ENCODE measurements around the gene HOXC11.
A peak's percentile ranks its signal among the peaks of the same experiment; 100 is the strongest.

HOXC11 gene

DNA sequence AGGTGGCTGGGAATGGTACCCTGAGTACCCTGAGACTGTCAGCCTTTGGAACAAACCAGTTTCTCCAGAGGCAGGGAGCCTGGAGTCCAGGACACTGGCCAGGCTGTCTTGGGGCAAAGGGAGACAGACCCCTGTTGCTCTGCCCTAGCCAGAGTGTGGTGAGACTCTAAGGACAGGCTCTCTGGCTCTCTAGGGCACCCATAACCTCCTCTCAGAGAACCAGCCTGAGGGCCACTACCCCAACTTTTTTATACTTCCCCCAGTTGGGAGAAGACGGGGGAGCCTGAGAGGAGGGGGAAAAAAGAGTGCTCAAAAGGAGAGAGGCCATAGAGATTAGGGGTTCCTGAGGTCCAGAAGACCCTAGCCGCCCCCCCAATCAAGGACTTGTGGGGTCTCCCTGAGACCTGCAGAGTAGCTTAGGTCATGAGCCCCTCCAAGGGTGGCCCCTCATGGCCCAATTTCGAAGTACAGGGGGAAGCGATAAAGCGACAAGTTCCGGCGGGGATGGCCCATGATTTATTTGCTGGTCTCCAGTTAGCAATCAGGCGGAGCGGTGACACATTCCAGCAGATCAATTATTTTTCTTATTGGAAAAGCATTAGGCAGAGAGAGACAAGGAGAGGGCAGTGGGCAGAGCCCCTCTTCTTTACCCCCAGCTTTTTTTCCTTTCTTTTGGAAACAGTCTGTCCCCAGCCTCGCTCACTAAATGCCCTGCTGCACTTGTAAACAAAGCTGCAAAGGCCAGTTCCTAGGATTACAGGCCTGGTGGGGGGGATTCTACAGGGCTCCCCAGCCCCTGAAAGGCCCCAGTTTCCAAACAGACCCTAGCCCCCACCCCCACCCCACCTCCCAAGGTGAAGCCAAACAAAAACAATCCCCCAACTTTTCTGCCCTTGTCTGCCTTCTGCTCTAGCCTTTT, 37.4 kb downstream of the HOXC11 start:
- no peaks in the 10 kb centered on the region for H3K9me3 ChIP-seq
- peaks cover 19% of the 10 kb centered on the region for H3K4me1 ChIP-seq
- no peak for DNase-seq (ENCODE audit: low spot score in 2 of 2)
- in situ Hi-C loops (cut with MboI; ENCODE audit: low sequenced_read_pairs) = no loop called here
- no peaks in the 10 kb centered on the region for H3K36me3 ChIP-seq (replicated peaks)
- no peaks in the 10 kb centered on the region for H3K27me3 ChIP-seq (ENCODE audit: low read depth)
- peak overlapping the region; percentile 45 for H3K4me3 ChIP-seq

DNA sequence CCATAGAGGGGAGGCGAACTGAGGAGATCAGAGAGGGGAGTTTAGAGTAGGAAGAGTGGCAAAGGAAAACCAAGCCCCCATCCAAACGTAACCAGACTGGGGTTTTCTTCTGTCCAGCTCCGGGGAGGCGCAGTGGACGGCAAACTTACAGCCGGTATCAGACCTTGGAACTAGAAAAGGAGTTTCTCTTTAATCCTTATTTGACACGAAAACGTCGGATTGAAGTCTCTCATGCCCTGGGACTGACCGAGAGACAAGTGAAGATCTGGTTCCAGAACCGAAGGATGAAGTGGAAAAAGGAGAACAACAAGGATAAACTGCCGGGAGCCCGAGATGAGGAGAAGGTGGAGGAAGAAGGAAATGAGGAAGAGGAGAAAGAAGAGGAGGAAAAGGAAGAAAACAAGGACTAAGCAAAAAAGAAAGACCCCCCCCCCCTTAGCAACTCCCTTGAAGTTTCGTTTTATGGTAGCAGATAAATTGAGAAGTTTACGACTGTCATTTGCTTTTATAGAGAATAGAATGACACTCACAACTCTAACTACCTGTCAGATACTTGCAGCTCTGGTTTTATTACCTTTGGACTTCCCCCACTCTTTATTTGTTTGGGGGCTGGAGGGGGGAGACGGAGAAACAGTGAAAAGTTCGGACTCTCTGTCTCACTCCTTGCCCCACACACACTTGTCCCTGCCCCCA, 38.2 kb downstream of the HOXC11 start:
- Histone ChIP-seq H3K4me1 (peaks cover 23% of the 10 kb centered on the region), H3K27me3 (ENCODE audit: low read depth) (no peaks in the 10 kb centered on the region)

DNA sequence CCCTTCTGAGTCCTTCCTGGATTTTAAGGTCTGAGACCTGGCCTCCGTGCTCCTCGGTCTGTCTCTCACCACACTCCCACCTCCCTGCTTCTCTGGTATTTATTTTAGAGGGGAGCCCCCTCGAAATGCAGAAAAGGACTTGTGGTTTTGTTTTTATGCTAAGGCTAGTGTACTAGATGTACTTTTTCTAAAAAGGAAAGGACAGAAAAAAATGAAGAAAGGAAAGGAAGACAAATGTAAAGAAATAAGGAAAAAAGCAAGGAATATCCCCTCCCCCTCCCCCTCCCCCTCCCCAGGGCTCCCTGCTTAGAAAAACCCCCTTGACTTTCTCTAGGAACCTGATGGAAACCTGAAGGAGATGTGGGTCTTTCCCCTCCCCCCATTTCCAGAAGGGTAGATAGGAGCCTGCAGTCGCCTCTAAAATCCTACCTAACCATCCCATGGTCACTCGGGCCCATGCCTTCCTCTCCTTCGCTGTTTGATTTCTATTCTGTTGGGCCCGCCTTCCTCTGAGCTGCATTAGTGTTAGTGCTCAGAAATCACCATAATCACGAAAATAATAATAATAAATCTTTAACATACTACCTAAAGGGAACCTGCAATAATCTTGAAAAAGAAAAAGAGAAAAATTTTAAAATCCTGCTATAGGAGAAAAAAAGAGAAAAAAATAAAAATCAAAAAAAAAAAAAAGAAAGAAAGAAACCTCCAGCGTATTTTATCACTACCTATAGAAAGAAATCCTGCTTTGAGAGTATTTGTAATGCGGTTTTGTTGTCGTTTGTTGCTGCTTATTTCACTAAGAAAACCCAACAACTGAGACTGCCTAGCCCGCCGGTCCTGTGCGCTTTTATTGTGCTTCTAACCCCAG, 39.0 kb downstream of the HOXC11 start:
- Histone ChIP-seq H3K4me3 (no peak overlapping the region), H3K9me3 (no peaks in the 10 kb centered on the region), H3K4me1 (peaks cover 20% of the 10 kb centered on the region), H3K36me3 (replicated peaks) (no peaks in the 10 kb centered on the region), H3K27me3 (ENCODE audit: low read depth) (no peaks in the 10 kb centered on the region)
- no peak for DNase-seq (ENCODE audit: low spot score in 2 of 2)
- in situ Hi-C loops (cut with MboI; ENCODE audit: low sequenced_read_pairs) = no loop called here

More for the DNA sequence above, 38.2 kb downstream of the HOXC11 start:
- no peaks in the 10 kb centered on the region for H3K36me3 ChIP-seq (replicated peaks)
- in situ Hi-C loops (cut with MboI; ENCODE audit: low sequenced_read_pairs) = no loop called here
- no peak for DNase-seq (ENCODE audit: low spot score in 2 of 2)
- no peaks in the 10 kb centered on the region for H3K9me3 ChIP-seq
- peak overlapping the region; percentile 45 for H3K4me3 ChIP-seq

DNA sequence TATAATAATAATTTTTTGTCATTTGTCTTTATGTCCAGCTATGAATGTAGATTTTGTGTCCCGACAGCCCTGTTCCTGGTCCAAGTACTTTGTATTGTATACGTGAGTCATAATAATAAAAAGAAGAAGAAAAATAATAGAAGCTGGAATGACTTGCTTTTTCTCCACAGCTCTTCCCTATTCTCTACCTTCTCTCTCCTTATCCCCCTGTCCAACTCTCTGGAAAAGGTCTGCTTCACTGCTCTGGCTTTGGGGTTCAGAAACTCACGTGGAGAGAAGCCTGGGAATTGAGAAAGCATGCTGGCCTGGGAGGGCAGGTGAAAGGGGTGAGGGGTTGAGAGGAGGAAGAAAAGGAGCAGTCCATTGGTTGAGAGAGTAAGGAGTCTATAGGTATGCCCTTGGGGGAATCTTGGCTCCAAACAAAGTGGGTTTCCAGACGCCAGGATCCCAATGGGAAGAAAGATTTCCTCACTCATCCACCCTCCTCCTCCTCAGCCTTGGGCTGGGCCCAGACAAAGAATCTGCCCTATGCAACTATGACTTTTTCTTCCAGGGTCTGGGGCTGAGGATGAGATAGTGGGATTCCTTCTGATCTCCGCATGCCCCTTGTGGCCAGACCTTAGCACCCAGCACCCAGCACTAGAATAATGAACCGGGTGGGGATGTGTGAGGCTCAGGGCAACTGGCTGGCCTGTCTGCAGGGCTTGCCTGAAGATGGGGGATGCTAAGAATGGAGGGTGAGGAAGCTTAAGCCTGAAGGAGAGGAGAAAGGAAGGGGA, 39.9 kb downstream of the HOXC11 start:
- in situ Hi-C loops (cut with MboI; ENCODE audit: low sequenced_read_pairs) = no loop called here
- peaks cover 20% of the 10 kb centered on the region for H3K4me1 ChIP-seq
- H3K4me3 ChIP-seq = no peak overlapping the region
- H3K36me3 ChIP-seq (replicated peaks) = no peaks in the 10 kb centered on the region
- DNase-seq (ENCODE audit: low spot score in 2 of 2) = no peak
- H3K9me3 ChIP-seq = no peaks in the 10 kb centered on the region
- H3K27me3 ChIP-seq (ENCODE audit: low read depth) = no peaks in the 10 kb centered on the region

DNA sequence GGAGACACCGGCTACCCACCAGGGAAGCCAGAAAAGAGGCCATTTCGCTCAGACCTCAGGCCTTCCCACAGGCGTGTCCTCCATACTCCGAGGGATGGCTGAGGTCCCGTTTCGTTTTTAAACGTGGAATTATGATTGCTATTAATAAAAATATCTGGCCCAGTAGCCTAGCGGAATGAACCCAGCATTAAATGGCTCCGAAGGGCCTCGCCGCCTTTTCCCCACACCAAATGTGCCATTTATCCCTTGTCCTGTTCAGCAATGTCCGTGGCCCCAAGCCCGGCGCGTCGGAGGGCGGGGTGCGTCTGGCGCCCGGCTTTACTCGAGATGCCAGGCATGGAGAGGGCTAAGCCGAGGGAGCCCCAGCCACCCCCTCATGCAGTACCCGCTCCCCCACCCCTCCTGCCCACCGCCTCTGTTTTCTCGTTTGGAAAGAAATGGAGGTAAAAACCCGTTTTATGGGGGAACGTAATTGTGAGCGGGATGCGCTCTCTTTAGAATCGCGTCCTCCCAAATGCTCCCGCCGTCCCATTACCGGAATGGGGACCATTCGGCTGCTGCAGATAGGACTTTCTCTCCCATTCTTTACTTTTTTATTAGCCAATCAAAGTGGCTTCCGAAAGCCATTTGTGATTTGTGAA, 41.6 kb downstream of the HOXC11 start:
- in situ Hi-C loops (cut with MboI; ENCODE audit: low sequenced_read_pairs) = no loop called here
- Histone ChIP-seq H3K4me1 (peaks cover 27% of the 10 kb centered on the region), H3K27me3 (ENCODE audit: low read depth) (no peaks in the 10 kb centered on the region), H3K4me3 (no peak overlapping the region), H3K36me3 (replicated peaks) (no peaks in the 10 kb centered on the region), H3K9me3 (no peaks in the 10 kb centered on the region)
- no peak for DNase-seq (ENCODE audit: low spot score in 2 of 2)

DNA sequence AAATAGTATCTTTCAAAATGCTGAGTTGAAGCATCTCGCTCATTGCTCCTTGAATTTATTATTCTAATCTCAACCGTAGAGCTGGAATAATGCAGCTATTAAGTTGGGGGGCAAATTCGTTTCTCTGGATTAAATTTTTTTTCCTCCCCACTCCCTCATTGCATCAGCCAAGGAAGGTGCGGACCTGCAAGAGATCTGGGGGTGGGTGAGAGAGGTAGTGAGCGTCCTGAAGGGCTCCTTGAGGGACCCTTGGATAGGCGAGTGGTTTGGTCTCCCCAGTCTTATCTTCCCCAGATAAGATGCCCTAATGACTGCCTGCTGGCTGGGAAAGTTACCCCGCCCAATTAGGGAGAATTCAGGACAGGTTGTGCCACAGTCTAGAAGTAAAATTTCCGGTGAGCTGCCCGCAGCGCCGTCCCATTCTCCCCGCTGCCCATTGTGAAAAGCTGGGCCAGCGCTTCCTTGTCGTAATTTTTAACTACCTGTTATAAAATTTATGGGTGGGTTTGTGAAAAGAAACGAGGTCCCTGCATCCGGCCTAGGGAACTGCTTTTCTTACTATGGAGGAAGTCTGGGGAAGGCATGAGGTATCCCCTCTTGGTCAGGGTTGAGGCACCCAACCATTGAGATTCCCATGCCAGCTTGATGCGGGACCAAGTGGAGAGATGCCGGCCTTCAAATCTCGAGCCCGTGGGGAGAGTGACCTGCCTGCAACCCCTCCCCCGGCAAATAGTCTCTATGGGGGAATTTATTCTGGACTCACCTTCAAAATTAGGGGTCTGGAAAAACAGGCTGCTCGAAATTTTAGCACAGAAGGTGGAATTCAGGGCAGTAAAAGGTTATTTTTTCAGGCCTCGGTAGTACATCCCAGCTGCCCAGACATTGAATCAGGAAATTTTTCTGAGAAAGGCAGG, 42.3 kb downstream of the HOXC11 start:
- H3K27me3 ChIP-seq (ENCODE audit: low read depth) = no peaks in the 10 kb centered on the region
- in situ Hi-C loops (cut with MboI; ENCODE audit: low sequenced_read_pairs) = no loop called here

DNA sequence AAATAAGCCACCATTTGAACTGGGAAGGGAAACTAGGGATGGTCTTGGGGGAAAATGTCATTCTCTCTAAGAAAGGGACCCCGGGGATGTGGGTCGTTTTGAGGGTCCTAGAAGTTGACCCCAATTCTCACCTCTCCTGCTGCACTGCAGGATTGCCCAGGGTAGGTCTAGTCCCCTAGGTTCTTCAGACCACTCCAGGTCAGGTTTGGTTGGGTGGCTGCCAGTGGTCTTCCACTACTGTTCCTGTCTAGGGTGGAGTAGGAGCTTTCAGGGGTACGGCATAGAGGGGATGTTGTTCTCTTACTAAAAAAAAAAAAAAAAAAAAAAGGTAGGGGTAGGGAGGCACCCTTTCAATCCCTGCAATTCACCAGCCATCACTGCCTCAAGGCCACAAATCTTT, 43.1 kb downstream of the HOXC11 start:
- Histone ChIP-seq H3K36me3 (replicated peaks) (no peaks in the 10 kb centered on the region), H3K27me3 (ENCODE audit: low read depth) (no peaks in the 10 kb centered on the region), H3K4me1 (peaks cover 22% of the 10 kb centered on the region), H3K4me3 (peak overlapping the region; percentile 60), H3K9me3 (no peaks in the 10 kb centered on the region)
- DNase-seq (ENCODE audit: low spot score in 2 of 2) = no peak
- in situ Hi-C loops (cut with MboI; ENCODE audit: low sequenced_read_pairs) = no loop called here

More for the DNA sequence above, 42.3 kb downstream of the HOXC11 start:
- H3K4me1 ChIP-seq = peaks cover 23% of the 10 kb centered on the region
- no peak for DNase-seq (ENCODE audit: low spot score in 2 of 2)
- H3K4me3 ChIP-seq = no peak overlapping the region
- no peaks in the 10 kb centered on the region for H3K36me3 ChIP-seq (replicated peaks)
- no peaks in the 10 kb centered on the region for H3K9me3 ChIP-seq

DNA sequence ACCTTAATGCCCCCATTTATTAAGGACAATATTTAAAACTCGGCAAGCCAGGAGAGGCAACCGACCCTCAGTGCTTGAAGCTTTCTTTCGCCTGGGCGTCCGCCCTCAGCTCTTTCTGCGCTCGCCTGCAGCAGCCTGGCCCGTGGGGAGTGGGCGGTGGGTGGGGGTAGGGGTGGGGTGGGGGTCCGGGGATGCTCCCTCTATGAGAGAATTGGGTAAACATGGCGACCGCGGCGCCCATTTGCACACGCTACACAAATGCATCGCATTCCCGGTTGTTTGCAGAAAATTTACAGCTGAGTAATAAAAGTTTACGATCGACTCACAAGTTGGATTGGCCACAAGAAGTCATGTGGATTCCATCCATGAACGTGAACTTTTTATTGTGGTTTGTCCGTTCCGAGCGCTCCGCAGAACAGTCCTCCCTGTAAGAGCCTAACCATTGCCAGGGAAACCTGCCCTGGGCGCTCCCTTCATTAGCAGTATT, 43.6 kb downstream of the HOXC11 start:
- Histone ChIP-seq H3K4me3 (peak overlapping the region; percentile 60), H3K9me3 (no peaks in the 10 kb centered on the region), H3K27me3 (ENCODE audit: low read depth) (no peaks in the 10 kb centered on the region), H3K36me3 (replicated peaks) (no peaks in the 10 kb centered on the region), H3K4me1 (peaks cover 18% of the 10 kb centered on the region)
- DNase-seq (ENCODE audit: low spot score in 2 of 2) = peak; percentile 69 to 76
- in situ Hi-C loops (cut with MboI; ENCODE audit: low sequenced_read_pairs) = no loop called here

DNA sequence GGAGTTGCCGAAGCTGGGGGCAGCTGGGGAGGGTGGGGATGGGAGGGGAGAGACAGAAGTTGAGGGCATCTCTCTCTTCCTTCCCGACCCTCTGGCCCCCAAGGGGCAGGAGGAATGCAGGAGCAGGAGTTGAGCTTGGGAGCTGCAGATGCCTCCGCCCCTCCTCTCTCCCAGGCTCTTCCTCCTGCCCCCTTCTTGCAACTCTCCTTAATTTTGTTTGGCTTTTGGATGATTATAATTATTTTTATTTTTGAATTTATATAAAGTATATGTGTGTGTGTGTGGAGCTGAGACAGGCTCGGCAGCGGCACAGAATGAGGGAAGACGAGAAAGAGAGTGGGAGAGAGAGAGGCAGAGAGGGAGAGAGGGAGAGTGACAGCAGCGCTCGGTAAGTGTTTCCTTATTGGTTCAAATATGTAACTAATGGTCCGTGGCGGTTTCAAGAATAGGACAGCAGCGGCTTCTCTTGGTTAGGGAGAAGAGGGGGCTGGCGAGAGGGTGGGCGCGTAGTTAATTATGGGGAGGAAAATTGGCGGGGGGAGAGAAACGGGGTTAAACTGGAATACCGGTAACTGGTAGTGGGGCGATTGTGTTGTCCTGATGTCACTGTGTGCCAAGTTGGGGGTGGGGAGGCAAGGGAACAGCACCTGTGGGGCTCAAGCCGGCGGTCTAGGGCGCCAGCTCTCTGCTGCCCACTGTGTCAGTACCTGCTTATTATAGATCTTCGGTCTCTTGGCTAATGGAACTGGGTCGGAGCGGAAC, 44.3 kb downstream of the HOXC11 start:
- Histone ChIP-seq H3K4me1 (peaks cover 17% of the 10 kb centered on the region), H3K4me3 (peak overlapping the region; percentile 60), H3K9me3 (no peaks in the 10 kb centered on the region), H3K36me3 (replicated peaks) (no peaks in the 10 kb centered on the region), H3K27me3 (ENCODE audit: low read depth) (no peaks in the 10 kb centered on the region)
- peak; percentile 63 to 67 for DNase-seq (ENCODE audit: low spot score in 2 of 2)
- in situ Hi-C loops (cut with MboI; ENCODE audit: low sequenced_read_pairs) = no loop called here

DNA sequence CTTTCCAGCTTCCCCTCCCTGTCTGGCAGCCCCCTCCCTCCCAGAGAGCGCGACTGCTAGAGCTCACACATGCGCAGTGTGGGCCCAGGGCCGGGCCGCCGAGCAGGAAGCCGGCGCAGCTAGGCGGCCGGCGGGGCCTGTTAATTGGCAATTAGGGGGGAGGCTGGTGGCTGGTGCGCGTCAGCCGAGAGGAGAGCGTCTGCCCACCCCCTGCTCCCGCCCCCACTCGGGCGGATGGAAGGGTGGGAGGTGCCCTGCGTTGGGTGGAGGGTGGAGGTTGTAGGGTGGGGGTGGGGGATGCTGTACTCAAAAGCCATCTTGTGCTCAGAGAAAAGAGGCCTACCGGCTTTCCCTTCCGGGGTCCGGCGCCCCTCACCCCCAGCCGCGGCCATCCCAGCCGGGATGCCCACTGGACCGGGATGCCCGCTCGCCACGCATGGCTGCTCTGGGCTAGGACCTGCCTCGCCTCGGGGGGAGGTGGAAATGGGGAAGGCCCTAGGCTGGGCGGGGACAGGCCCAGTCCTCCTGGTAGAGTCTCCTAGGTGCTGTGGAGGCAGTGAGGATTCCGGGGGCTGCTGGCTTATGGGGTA, 45.0 kb downstream of the HOXC11 start:
- Histone ChIP-seq H3K4me3 (peak overlapping the region; percentile 60), H3K4me1 (peaks cover 17% of the 10 kb centered on the region), H3K9me3 (no peaks in the 10 kb centered on the region), H3K36me3 (replicated peaks) (no peaks in the 10 kb centered on the region), H3K27me3 (ENCODE audit: low read depth) (no peaks in the 10 kb centered on the region)
- DNase-seq (ENCODE audit: low spot score in 2 of 2) = peak; percentile 88 to 96
- in situ Hi-C loops (cut with MboI; ENCODE audit: low sequenced_read_pairs) = no loop called here

DNA sequence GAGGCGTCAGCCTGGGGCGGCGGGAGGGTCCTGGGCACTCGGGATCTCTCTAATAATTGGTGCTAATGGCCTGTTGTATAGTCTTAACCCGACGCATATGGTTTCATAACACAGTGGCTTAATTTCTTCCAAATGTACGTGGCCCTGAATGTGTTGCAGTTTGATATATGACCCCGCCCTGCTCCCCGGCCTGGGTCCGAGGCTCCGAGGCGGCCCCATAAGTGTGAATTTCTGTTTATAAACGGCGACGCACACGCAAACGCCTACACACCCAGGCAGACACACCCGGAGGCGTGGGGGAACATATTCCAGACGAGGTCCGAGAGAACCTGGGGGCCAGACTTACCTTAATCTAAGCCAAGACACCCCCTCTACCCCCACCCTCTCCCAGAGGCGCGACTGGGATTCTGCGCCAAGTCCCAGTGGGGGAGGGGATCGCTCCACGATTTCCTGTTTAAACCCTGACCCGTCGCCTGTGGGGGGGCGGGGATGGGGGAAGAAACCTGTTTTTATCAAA, 45.6 kb downstream of the HOXC11 start:
- no peaks in the 10 kb centered on the region for H3K9me3 ChIP-seq
- no peak for DNase-seq (ENCODE audit: low spot score in 2 of 2)
- no peaks in the 10 kb centered on the region for H3K36me3 ChIP-seq (replicated peaks)
- H3K4me1 ChIP-seq = peaks cover 17% of the 10 kb centered on the region
- H3K4me3 ChIP-seq = peak overlapping the region; percentile 60
- no peaks in the 10 kb centered on the region for H3K27me3 ChIP-seq (ENCODE audit: low read depth)
- in situ Hi-C loops (cut with MboI; ENCODE audit: low sequenced_read_pairs) = no loop called here
